ENCODE measurements around the gene C17orf78.
"Not testable (repeated sequence)": the region's sequence is repeated elsewhere in the genome, so short reads cannot be mapped to it uniquely, and the experiment has no call there.

Gene C17orf78

GRCh38 chr17:37386462-37386861 lies 10.7 kb downstream of the C17orf78 start:
- no peak for DNase-seq (ENCODE audit: low spot score)

- DNase-seq (ENCODE audit: low spot score): no peak
These were observed 12.5 kb downstream of the C17orf78 start for GRCh38 chr17:37388266-37388665.

GRCh38 chr17:37389160-37389559 lies 13.4 kb downstream of the C17orf78 start:
- no peak for DNase-seq (ENCODE audit: low spot score)

- DNase-seq (ENCODE audit: low spot score): no peak
These were observed 15.4 kb downstream of the C17orf78 start for GRCh38 chr17:37391146-37391545.

GRCh38 chr17:37392024-37392590 lies 16.3 kb downstream of the C17orf78 start:
- no peak for DNase-seq (ENCODE audit: low spot score)

GRCh38 chr17:37393352-37393751 lies 17.6 kb downstream of the C17orf78 start:
- DNase-seq (ENCODE audit: low spot score): no peak

- DNase-seq (ENCODE audit: low spot score): no peak
These were observed 23.5 kb downstream of the C17orf78 start for GRCh38 chr17:37399265-37399803.

GRCh38 chr17:37400505-37400904 lies 24.7 kb downstream of the C17orf78 start:
- DNase-seq (ENCODE audit: low spot score): no peak

- not testable (repeated sequence) for DNase-seq (ENCODE audit: low spot score)
These were observed 29.7 kb downstream of the C17orf78 start for GRCh38 chr17:37405522-37405921.

- no peak for DNase-seq (ENCODE audit: low spot score)
These were observed 30.3 kb downstream of the C17orf78 start for GRCh38 chr17:37405955-37406634.

- DNase-seq (ENCODE audit: low spot score): peak; percentile 79
These were observed 31.1 kb downstream of the C17orf78 start, which contains the start of the genes ACACA and TADA2A for GRCh38 chr17:37406635-37407461. Gene ACACA (minus strand): TSS chr17:37406836. CDS start chr17:37406299, 537 bp downstream. Gene TADA2A (plus strand): TSS chr17:37406886. CDS start chr17:37411366, 4,480 bp downstream.

GRCh38 chr17:37408145-37408479 lies 32.3 kb downstream of the C17orf78 start:
- not testable (repeated sequence) for DNase-seq (ENCODE audit: low spot score)

- DNase-seq (ENCODE audit: low spot score): no peak
These were observed 34.6 kb downstream of the C17orf78 start for GRCh38 chr17:37410357-37410756.

GRCh38 chr17:37413875-37414519 lies 38.2 kb downstream of the C17orf78 start:
- no peak for DNase-seq (ENCODE audit: low spot score)

- no peak for DNase-seq (ENCODE audit: low spot score)
These were observed 42.1 kb downstream of the C17orf78 start for GRCh38 chr17:37417852-37418251.

- no peak for DNase-seq (ENCODE audit: low spot score)
These were observed 47.3 kb downstream of the C17orf78 start for GRCh38 chr17:37422971-37423625.

- no peak for DNase-seq (ENCODE audit: low spot score)
These were observed 49.5 kb downstream of the C17orf78 start for GRCh38 chr17:37425268-37425667.

GRCh38 chr17:37429039-37429438 lies 53.3 kb downstream of the C17orf78 start:
- DNase-seq (ENCODE audit: low spot score): no peak

GRCh38 chr17:37429453-37429852 lies 53.7 kb downstream of the C17orf78 start:
- DNase-seq (ENCODE audit: low spot score): no peak

- no peak for DNase-seq (ENCODE audit: low spot score)
These were observed 54.4 kb downstream of the C17orf78 start for GRCh38 chr17:37430051-37430627.

- no peak for DNase-seq (ENCODE audit: low spot score)
These were observed 56.9 kb downstream of the C17orf78 start for GRCh38 chr17:37432671-37433070.

Measured in COLO829 (cell line).